Activated effector memory CD4-positive, alpha-beta T cell treated with Interleukin-2 at 50 U/mL for 16 hours (primary cell): Measurements from ENCODE around the gene TENM4.

Experiments
- DNase-seq: peaks from one replicate; pipeline ENCODE4 v3.0.0-alpha.2; 2020

The TENM4 gene

GRCh38 chr11:78797559-78797958, 643.3 kb downstream of the TENM4 start:
- no peak for DNase-seq

GRCh38 chr11:78796956-78797355, 643.9 kb downstream of the TENM4 start:
- no peak for DNase-seq

GRCh38 chr11:78795621-78796261, 645.1 kb downstream of the TENM4 start:
- DNase-seq = no peak

GRCh38 chr11:78791964-78792363, 648.9 kb downstream of the TENM4 start:
- DNase-seq = no peak

GRCh38 chr11:78791254-78791653, 649.6 kb downstream of the TENM4 start:
- no peak for DNase-seq

- DNase-seq = no peak
Measured at GRCh38 chr11:78790784-78791183, 650.0 kb downstream of the TENM4 start.

- DNase-seq = no peak
Measured at GRCh38 chr11:78789375-78789774, 651.5 kb downstream of the TENM4 start.

GRCh38 chr11:78788533-78788932, 652.3 kb downstream of the TENM4 start:
- no peak for DNase-seq

GRCh38 chr11:78787696-78788095, 653.1 kb downstream of the TENM4 start:
- no peak for DNase-seq

- DNase-seq = no peak
Measured at GRCh38 chr11:78786746-78787145, 654.1 kb downstream of the TENM4 start.

- DNase-seq = no peak
Measured at GRCh38 chr11:78786086-78786485, 654.7 kb downstream of the TENM4 start.

GRCh38 chr11:78784321-78785061, 656.3 kb downstream of the TENM4 start:
- no peak for DNase-seq

GRCh38 chr11:78783846-78784245, 657.0 kb downstream of the TENM4 start:
- no peak for DNase-seq

GRCh38 chr11:78783301-78783700, 657.5 kb downstream of the TENM4 start:
- no peak for DNase-seq

- DNase-seq = no peak
Measured at GRCh38 chr11:78782725-78783124, 658.1 kb downstream of the TENM4 start.

- no peak for DNase-seq
Measured at GRCh38 chr11:78780889-78781288, 659.9 kb downstream of the TENM4 start.

- no peak for DNase-seq
Measured at GRCh38 chr11:78773492-78773891, 667.3 kb downstream of the TENM4 start.

GRCh38 chr11:78773077-78773476, 667.8 kb downstream of the TENM4 start:
- DNase-seq = no peak

GRCh38 chr11:78772186-78772585, 668.6 kb downstream of the TENM4 start:
- DNase-seq = no peak

GRCh38 chr11:78770931-78771330, 669.9 kb downstream of the TENM4 start:
- DNase-seq = no peak

GRCh38 chr11:78768971-78769370, 671.9 kb downstream of the TENM4 start:
- DNase-seq = no peak

- no peak for DNase-seq
Measured at GRCh38 chr11:78768345-78768744, 672.5 kb downstream of the TENM4 start.

GRCh38 chr11:78767027-78767932, 673.5 kb downstream of the TENM4 start:
- DNase-seq = no peak

- no peak for DNase-seq
Measured at GRCh38 chr11:78764946-78765345, 675.9 kb downstream of the TENM4 start.
